GM12872 (cell line): ENCODE measurements around the gene SPRY4.

Experiments
- TF ChIP-seq, protein P1 (sequence below): IDR thresholded peaks from 3 replicates; pipeline ENCODE4 v1.5.1; 2011; ENCODE audit warnings: low read depth, mild to moderate bottlenecking, low read length, moderate library complexity; ENCODE audit not compliant: insufficient read depth

SPRY4 gene

GRCh38 chr5:142317173-142317572 lies 7.6 kb downstream of the SPRY4 start:
- TF ChIP-seq, protein P1, sequence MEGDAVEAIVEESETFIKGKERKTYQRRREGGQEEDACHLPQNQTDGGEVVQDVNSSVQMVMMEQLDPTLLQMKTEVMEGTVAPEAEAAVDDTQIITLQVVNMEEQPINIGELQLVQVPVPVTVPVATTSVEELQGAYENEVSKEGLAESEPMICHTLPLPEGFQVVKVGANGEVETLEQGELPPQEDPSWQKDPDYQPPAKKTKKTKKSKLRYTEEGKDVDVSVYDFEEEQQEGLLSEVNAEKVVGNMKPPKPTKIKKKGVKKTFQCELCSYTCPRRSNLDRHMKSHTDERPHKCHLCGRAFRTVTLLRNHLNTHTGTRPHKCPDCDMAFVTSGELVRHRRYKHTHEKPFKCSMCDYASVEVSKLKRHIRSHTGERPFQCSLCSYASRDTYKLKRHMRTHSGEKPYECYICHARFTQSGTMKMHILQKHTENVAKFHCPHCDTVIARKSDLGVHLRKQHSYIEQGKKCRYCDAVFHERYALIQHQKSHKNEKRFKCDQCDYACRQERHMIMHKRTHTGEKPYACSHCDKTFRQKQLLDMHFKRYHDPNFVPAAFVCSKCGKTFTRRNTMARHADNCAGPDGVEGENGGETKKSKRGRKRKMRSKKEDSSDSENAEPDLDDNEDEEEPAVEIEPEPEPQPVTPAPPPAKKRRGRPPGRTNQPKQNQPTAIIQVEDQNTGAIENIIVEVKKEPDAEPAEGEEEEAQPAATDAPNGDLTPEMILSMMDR, result no peak

DNA sequence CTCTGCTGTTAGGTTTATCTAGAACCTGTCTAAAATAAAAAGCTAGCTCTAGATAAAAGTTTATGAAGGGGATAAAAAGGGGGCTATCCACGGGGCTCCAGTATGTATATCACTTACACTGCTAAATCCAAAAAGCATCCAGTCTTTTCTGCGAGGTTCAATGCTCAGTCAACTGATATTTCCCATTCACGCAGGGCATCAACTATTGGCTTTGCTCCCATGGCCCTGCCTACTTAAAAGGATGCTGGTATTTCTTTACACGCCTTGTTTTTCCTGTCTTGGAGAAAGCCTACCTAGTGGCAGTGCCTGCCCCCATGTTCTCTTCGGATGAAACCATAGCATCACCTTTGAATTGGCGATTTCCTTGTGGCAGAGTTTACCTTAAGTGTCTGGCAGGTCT lies 8.1 kb downstream of the SPRY4 start:
- TF ChIP-seq, protein P1, result no peak

DNA sequence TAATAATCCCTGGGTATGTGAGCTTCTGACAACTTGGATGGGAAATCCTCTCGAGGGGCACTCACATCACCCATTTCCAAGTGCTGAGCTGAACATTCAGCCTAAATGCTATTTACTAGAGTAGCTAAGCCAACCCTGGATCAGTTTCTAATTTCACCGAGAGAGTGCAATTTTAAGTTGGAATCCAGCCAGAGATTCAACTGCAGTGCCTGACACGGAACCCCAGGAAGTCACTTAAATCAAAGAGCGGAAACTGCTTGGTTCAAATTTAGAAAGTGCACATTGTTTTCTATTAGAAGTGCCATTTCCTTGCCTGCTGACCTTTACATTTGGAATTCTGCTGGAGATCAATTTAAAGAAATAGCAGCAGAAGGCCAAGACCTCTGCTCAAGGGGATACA lies 8.8 kb downstream of the SPRY4 start:
- TF ChIP-seq, protein P1, result no peak

- TF ChIP-seq, protein P1, result no peak
These were observed 9.5 kb downstream of the SPRY4 start for GRCh38 chr5:142315096-142315900.

DNA sequence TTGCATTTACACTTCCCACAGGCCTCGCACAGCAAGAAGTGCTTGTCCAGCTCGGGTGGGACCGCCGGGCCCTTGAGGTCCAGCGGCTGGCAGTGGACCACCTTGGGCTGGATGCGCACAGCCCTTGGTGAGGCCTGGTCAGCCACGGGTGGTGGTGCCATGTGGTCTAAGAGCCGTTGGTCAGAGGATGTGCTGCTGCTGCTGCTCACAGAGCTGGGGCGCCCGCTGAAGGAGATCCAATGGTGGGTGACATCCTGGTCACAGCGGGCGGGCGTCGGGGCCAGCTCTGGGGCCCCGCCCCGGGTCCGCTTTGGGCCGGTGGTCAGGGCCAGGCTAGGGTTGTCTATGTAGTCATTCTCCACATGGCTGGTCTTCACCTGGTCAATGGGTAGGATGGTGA lies 10.2 kb downstream of the SPRY4 start:
- TF ChIP-seq, protein P1, result no peak

DNA sequence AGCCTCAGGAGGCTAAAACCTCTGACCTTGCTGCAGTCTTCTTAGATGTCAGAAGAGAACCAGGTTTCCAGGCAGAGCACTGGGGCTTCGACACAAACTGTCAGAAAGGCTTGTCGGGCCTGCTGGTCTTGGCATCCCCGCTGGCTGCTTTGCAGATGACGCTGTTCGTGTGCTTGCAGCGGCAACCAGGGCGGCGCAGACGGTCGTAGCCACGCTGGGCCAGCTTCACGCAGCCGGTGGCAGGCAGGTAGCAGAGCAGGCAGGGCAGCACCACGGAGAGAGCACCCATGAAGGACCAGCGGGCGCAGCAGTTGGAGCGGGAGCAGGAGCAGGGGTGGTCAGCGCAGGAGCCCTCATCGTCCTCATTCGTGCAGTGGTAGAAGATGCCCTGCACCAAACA lies 10.7 kb downstream of the SPRY4 start:
- TF ChIP-seq, protein P1, result no peak

- TF ChIP-seq, protein P1, result no peak
These were observed 11.1 kb downstream of the SPRY4 start for GRCh38 chr5:142313682-142314081.
